H1 (cell line): ENCODE data around the gene MSH5. TPM values are rescaled to one million over a fixed set of nuclear protein-coding genes. Genes with fewer than 3 reads are reported as not detected.

Experiments used
- CTCF ChIA-PET: fragments of 300-600 bp; sonication (Branson Sonifier 250); formaldehyde crosslinking; loops from one replicate; lab custom pipeline; 2021; ENCODE audit not compliant: partially characterized antibody; lab: Charles Lee
- POLR2A ChIA-PET: fragments of 300-600 bp; sonication (Branson Sonifier 250); formaldehyde crosslinking; loops from one replicate; lab custom pipeline; 2021; ENCODE audit warnings: inconsistent platforms; ENCODE audit not compliant: partially characterized antibody; lab: Charles Lee
- DNase-seq, 2 experiments: peaks; one replicate each; pipeline versions ENCODE4 v3.0.0 to v3.0.0-alpha.2; 2010 to 2022; ENCODE audit warnings: low spot score in 2 of 2, low read depth in 1 of 2, mixed read lengths in 1 of 2
- FAIRE-seq: peaks from 2 replicates; lab custom pipeline; 2011; peaks lifted over from hg19 to GRCh38; lab: Jason Lieb, UNC
- H2AFZ ChIP-seq: 2 replicates; pipeline ENCODE4 v1.8.1; 2012; ENCODE audit warnings: low read length, inconsistent platforms
- H2AK5ac ChIP-seq: 2 replicates; pipeline ENCODE4 v1.6.1; 2013; ENCODE audit warnings: low read depth, low read length
- H2BK120ac ChIP-seq: replicated peaks from 2 replicates; pipeline ENCODE3; 2013; ENCODE audit warnings: low read depth, low read length, inconsistent platforms
- H2BK12ac ChIP-seq: 2 replicates; pipeline ENCODE4 v1.6.1; 2013; ENCODE audit warnings: low read depth, low read length
- H2BK15ac ChIP-seq: 2 replicates; pipeline ENCODE4 v1.6.1; 2013; ENCODE audit warnings: low read length
- H2BK20ac ChIP-seq: 2 replicates; pipeline ENCODE4 v1.6.1; 2013; ENCODE audit warnings: low read length
- H2BK5ac ChIP-seq: 2 replicates; pipeline ENCODE4 v1.6.1; 2013; ENCODE audit warnings: low read depth, low read length
- H3K14ac ChIP-seq: 2 replicates; pipeline ENCODE4 v1.6.1; 2013; ENCODE audit warnings: inconsistent platforms; ENCODE audit not compliant: insufficient read length
- H3K18ac ChIP-seq: 2 replicates; pipeline ENCODE4 v1.6.1; 2013; ENCODE audit warnings: low read length; ENCODE audit errors: extremely low read depth
- H3K23ac ChIP-seq: 2 replicates; pipeline ENCODE4 v1.6.1; 2013; ENCODE audit warnings: inconsistent platforms; ENCODE audit not compliant: insufficient read length
- H3K23me2 ChIP-seq: 2 replicates; pipeline ENCODE4 v1.6.1; 2013; ENCODE audit warnings: low read depth, low read length
- H3K27ac ChIP-seq: 2 replicates; pipeline ENCODE4 v1.6.1; 2011; ENCODE audit warnings: low read depth, low read length, inconsistent platforms
- H3K27me3 ChIP-seq, 4 experiments: replicated peaks in 1 of 4; 1 replicate in 1 of 4; 2 replicates in 3 of 4; pipeline versions ENCODE4 v1.6.1 to v1.8.1; 2011 to 2013; ENCODE audit warnings: low read length in 3 of 4, mild to moderate bottlenecking in 3 of 4, inconsistent platforms in 2 of 4, mixed read lengths in 2 of 4, moderate library complexity in 1 of 4; ENCODE audit not compliant: control insufficient read depth in 3 of 4, insufficient read depth in 3 of 4; ENCODE audit errors: extremely low read depth in 1 of 4
- H3K36me3 ChIP-seq, 4 experiments: 2 replicates each; pipeline versions ENCODE4 v1.6.1 to v1.8.1; 2011 to 2013; ENCODE audit warnings: mild to moderate bottlenecking in 4 of 4, low read length in 3 of 4, moderate library complexity in 2 of 4, control low read depth in 1 of 4, inconsistent platforms in 1 of 4; ENCODE audit not compliant: insufficient read depth in 4 of 4, control insufficient read depth in 2 of 4
- H3K4ac ChIP-seq: replicated peaks from 2 replicates; pipeline ENCODE3; 2013; ENCODE audit warnings: low read length, low read depth, mixed read lengths, inconsistent platforms; ENCODE audit not compliant: insufficient read length
- H3K4me1 ChIP-seq, 4 experiments: replicated peaks in 1 of 4; 1 replicate in 1 of 4; 2 replicates in 3 of 4; pipeline versions ENCODE4 v1.6.1 to v1.8.1; 2011 to 2013; ENCODE audit warnings: low read length in 3 of 4, inconsistent platforms in 2 of 4, mixed read lengths in 1 of 4; ENCODE audit not compliant: insufficient read depth in 4 of 4, control insufficient read depth in 3 of 4
- H3K4me2 ChIP-seq, 2 experiments: 2 replicates each; pipeline versions ENCODE4 v1.6.1 to v1.8.1; 2011 to 2013; ENCODE audit warnings: low read depth in 2 of 2, low read length in 2 of 2, control low read depth in 1 of 2, inconsistent platforms in 1 of 2, mild to moderate bottlenecking in 1 of 2; ENCODE audit not compliant: insufficient read depth in 1 of 2
- H3K4me3 ChIP-seq, 4 experiments: fragments of 200-600, 300-600 bp in 1 of 4; sonication (generic), shearing (Covaris generic), sonication (Bioruptor Twin) in 1 of 4; 2 replicates each; pipeline versions ENCODE4 v1.5.1 to v1.8.1; 2011 to 2016; ENCODE audit warnings: low read length in 4 of 4, low read depth in 3 of 4, control low read depth in 2 of 4, inconsistent platforms in 2 of 4, mild to moderate bottlenecking in 2 of 4, mixed read lengths in 1 of 4, moderate library complexity in 1 of 4; ENCODE audit not compliant: insufficient read depth in 2 of 4; ENCODE audit errors: extremely low read depth in 1 of 4
- H3K56ac ChIP-seq: replicated peaks from 2 replicates; pipeline ENCODE3; 2013; ENCODE audit warnings: low read depth, mild to moderate bottlenecking, mixed read lengths, low read length, inconsistent platforms; ENCODE audit not compliant: insufficient read length
- H3K79me1 ChIP-seq: 2 replicates; pipeline ENCODE4 v1.6.1; 2013; ENCODE audit warnings: low read depth, low read length, control low read depth
- H3K79me2 ChIP-seq, 2 experiments: 2 replicates each; pipeline versions ENCODE4 v1.6.1 to v1.8.1; 2012 to 2013; ENCODE audit warnings: low read length in 2 of 2, mild to moderate bottlenecking in 2 of 2, inconsistent platforms in 1 of 2; ENCODE audit not compliant: insufficient read depth in 2 of 2, control insufficient read depth in 1 of 2
- H3K9ac ChIP-seq, 4 experiments: replicated peaks in 1 of 4; 1 replicate in 1 of 4; 2 replicates in 3 of 4; pipeline versions ENCODE4 v1.6.1 to v1.8.1; 2011 to 2013; ENCODE audit warnings: low read depth in 3 of 4, low read length in 3 of 4, control low read depth in 2 of 4, mild to moderate bottlenecking in 2 of 4, moderate library complexity in 2 of 4, inconsistent platforms in 1 of 4; ENCODE audit errors: extremely low read depth in 1 of 4
- H3K9me3 ChIP-seq, 2 experiments: 2 replicates each; pipeline versions ENCODE4 v1.6.1 to v1.8.1; 2012 to 2013; ENCODE audit warnings: mild to moderate bottlenecking in 2 of 2, moderate library complexity in 2 of 2, control low read depth in 1 of 2, inconsistent platforms in 1 of 2, low read depth in 1 of 2, low read length in 1 of 2, mixed read lengths in 1 of 2; ENCODE audit not compliant: insufficient read depth in 2 of 2
- H4K20me1 ChIP-seq, 2 experiments: replicated peaks in 1 of 2; 2 replicates each; pipeline versions ENCODE3 to v1.8.1; 2011 to 2013; ENCODE audit warnings: inconsistent platforms in 2 of 2, low read length in 2 of 2, mild to moderate bottlenecking in 1 of 2; ENCODE audit not compliant: insufficient read depth in 2 of 2, control insufficient read depth in 1 of 2
- H4K5ac ChIP-seq: 2 replicates; pipeline ENCODE4 v1.6.1; 2013; ENCODE audit warnings: low read length, low read depth, mixed read lengths, inconsistent platforms; ENCODE audit not compliant: insufficient read length
- H4K8ac ChIP-seq: 2 replicates; pipeline ENCODE4 v1.8.0; 2013; ENCODE audit warnings: mild to moderate bottlenecking, moderate library complexity, low read length, inconsistent platforms; ENCODE audit not compliant: insufficient read depth; ENCODE audit errors: extremely low read depth
- H4K91ac ChIP-seq: replicated peaks from 2 replicates; pipeline ENCODE3; 2013; ENCODE audit warnings: low read length, mixed read lengths, inconsistent platforms; ENCODE audit not compliant: insufficient read length
- ATF3 ChIP-seq: IDR thresholded peaks from 2 replicates; pipeline ENCODE4 v1.6.1; 2011; ENCODE audit warnings: low read depth, mild to moderate bottlenecking, low read length; ENCODE audit not compliant: insufficient read depth
- BACH1 ChIP-seq: IDR thresholded peaks from 2 replicates; pipeline ENCODE4 v1.6.1; 2012; ENCODE audit warnings: low read length, improper control_type of control experiment
- BRCA1 ChIP-seq: IDR thresholded peaks from 2 replicates; pipeline ENCODE4 v1.6.1; 2012; ENCODE audit warnings: low read depth, low read length, improper control_type of control experiment
- E2F6 ChIP-seq: IDR thresholded peaks from 2 replicates; pipeline ENCODE4 v1.6.1; 2012; ENCODE audit warnings: inconsistent platforms
- JUN ChIP-seq: IDR thresholded peaks from 2 replicates; pipeline ENCODE4 v1.6.1; 2011; ENCODE audit warnings: low read depth, mild to moderate bottlenecking, improper control_type of control experiment, low read length
- RXRA ChIP-seq: IDR thresholded peaks from 2 replicates; pipeline ENCODE4 v1.6.1; 2011; ENCODE audit warnings: low read depth, mild to moderate bottlenecking, low read length, moderate library complexity; ENCODE audit not compliant: insufficient read depth
- SIX5 ChIP-seq: IDR thresholded peaks from 2 replicates; pipeline ENCODE4 v1.6.1; 2011; ENCODE audit warnings: mild to moderate bottlenecking, low read depth, low read length
- TAF1 ChIP-seq: IDR thresholded peaks from 2 replicates; pipeline ENCODE4 v1.6.1; 2011; ENCODE audit warnings: mild to moderate bottlenecking, low read depth, low read length
- ZNF274 ChIP-seq: IDR thresholded peaks from 2 replicates; pipeline ENCODE4 v1.7.0; 2012; ENCODE audit warnings: low read length, borderline replicate concordance; ENCODE audit errors: extremely low read depth
- WGBS, 2 experiments: shearing (Covaris generic) in 1 of 2; methylation state at CpG; one replicate each; pipeline versions ENCODE4 v1.1.6 to v1.1.7; 2013 to 2015; ENCODE audit warnings: low lambda C conversion rate in 2 of 2, mixed read lengths in 2 of 2, inconsistent platforms in 1 of 2, low coverage in 1 of 2, missing lambda C conversion rate in 1 of 2; ENCODE audit not compliant: insufficient replicate concordance in 2 of 2, insufficient coverage in 1 of 2, insufficient read length in 1 of 2; ENCODE audit errors: extremely low coverage in 1 of 2, missing lambda C conversion rate in 1 of 2; 5-methylcytosine and 5-hydroxymethylcytosine counted together
- polyA plus RNA-seq, 7 experiments: library from polyadenylated mRNA; depleted of rRNA in 3 of 7; stranded (reverse) in 5 of 7; unstranded in 2 of 7; fragments of >200 nt in 5 of 7; fragments of 200-250 nt in 2 of 7; gene quantifications; 1 replicate in 5 of 7; 2 replicates in 1 of 7; 4 replicates in 1 of 7; pipeline versions ENCODE4 v1.2.1 to v1.2.3, GENCODE V29; 2011 to 2013; ENCODE audit warnings: missing spikeins in 2 of 7, mixed read lengths in 2 of 7
- total RNA-seq: library from RNA; stranded (reverse); fragmentation: NEBNext Ultra II Directional; extraction: Animal tissue kit (Norgen Biotek cat#: 25700); gene quantifications from 2 replicates; pipeline ENCODE4 v1.2.1, GENCODE V29; 2021
- TF ChIP-seq, protein P1 (sequence below), 3 experiments: IDR thresholded peaks; 1 replicate in 2 of 3; 2 replicates in 1 of 3; pipeline versions ENCODE4 v1.5.1 to v1.6.1; 2011; ENCODE audit warnings: low read length in 3 of 3, mild to moderate bottlenecking in 3 of 3, inconsistent platforms in 2 of 3, low read depth in 1 of 3, moderate library complexity in 1 of 3; ENCODE audit not compliant: insufficient read depth in 1 of 3; ENCODE audit errors: control extremely low read depth in 1 of 3

Gene MSH5
- total and polyA plus RNA-seq, 2 of the 8 experiments (the other 6 are each of a cell fraction or from before 2014, with no cell fraction given): 25.3 to 26.5 TPM

- Histone ChIP-seq H2BK15ac (no peak overlapping the region), H3K23me2 (0 out of 2 replicates have a peak, but pooled peaks cover 1% of the 10 kb centered on the region), H3K18ac (no peak overlapping the region), H3K27ac (no peak overlapping the region), H3K9me3 (no peaks in the 10 kb centered on the region), H3K4me1 (peaks cover 0 to 7% (median 3%) of the 10 kb centered on the region in 4 experiments; a peak in 3 of 7 replicates), H4K91ac (no peak overlapping the region), H3K79me1 (no peaks in the 10 kb centered on the region), H3K27me3 (no peaks in the 10 kb centered on the region; a peak in 1 of 7 replicates), H3K4me3 (no peak overlapping the region), H3K4ac (no peak overlapping the region), H3K79me2 (no peaks in the 10 kb centered on the region), H3K9ac (no peak overlapping the region), H3K36me3 (peaks cover 18 to 50% (median 39%) of the 10 kb centered on the region in 4 experiments), H4K20me1 (no peaks in the 10 kb centered on the region), H4K5ac (no peak overlapping the region), H3K56ac (no peak overlapping the region), H2BK20ac (no peak overlapping the region), H4K8ac (no peak overlapping the region; the same call in 1 of the 2 replicates), H2AFZ (no peak overlapping the region), H2AK5ac (no peak overlapping the region), H3K23ac (no peak overlapping the region), H2BK5ac (no peak overlapping the region), H2BK120ac (no peak overlapping the region), H2BK12ac (no peak overlapping the region), H3K4me2 (no peak overlapping the region), H3K14ac (no peak overlapping the region)
- FAIRE-seq: no peak
- TF ChIP-seq JUN (no peak), E2F6 (no peak), ATF3 (no peak), ZNF274 (no peak), BACH1 (no peak), BRCA1 (no peak), RXRA (no peak), TAF1 (no peak), SIX5 (no peak)
- TF ChIP-seq, protein P1, sequence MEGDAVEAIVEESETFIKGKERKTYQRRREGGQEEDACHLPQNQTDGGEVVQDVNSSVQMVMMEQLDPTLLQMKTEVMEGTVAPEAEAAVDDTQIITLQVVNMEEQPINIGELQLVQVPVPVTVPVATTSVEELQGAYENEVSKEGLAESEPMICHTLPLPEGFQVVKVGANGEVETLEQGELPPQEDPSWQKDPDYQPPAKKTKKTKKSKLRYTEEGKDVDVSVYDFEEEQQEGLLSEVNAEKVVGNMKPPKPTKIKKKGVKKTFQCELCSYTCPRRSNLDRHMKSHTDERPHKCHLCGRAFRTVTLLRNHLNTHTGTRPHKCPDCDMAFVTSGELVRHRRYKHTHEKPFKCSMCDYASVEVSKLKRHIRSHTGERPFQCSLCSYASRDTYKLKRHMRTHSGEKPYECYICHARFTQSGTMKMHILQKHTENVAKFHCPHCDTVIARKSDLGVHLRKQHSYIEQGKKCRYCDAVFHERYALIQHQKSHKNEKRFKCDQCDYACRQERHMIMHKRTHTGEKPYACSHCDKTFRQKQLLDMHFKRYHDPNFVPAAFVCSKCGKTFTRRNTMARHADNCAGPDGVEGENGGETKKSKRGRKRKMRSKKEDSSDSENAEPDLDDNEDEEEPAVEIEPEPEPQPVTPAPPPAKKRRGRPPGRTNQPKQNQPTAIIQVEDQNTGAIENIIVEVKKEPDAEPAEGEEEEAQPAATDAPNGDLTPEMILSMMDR (IDR thresholded peaks at IDR 0.05; ENCODE audit: control extremely low read depth in 1 of 3, insufficient read depth in 1 of 3, low read depth in 1 of 3, low read length in 3 of 3): no peak
- DNase-seq: no peak
- ChIA-PET CTCF (interaction anchor here (0.8 to 15.6 kb wide), 6 partner anchors 4 to 113 kb away, joined by 3 to 228 read pairs (median 5); partner anchors contain the start of genes LSM2, VARS1 and VWA7), POLR2A (interaction anchor here (0.9 to 10.7 kb wide), 11 partner anchors 9 to 1206 kb away, joined by 3 to 85 read pairs (median 5); partner anchors contain the start of genes DDAH2, LSM2, MSH5 and VARS1)
- 93% methylated on average over 5 of the region's 5 CpGs; no CpG with 5 or more reads in 1 of the 2 experiments for WGBS, 2 experiments
These were observed 38.4 kb downstream of the MSH5 start for GRCh38 chr6:31778193-31778592.
